ENCODE results near the gene SPAM1. TPM values are rescaled to one million over a fixed set of nuclear protein-coding genes. Genes with fewer than 3 reads are reported as not detected.
"Not testable (repeated sequence)": the region's sequence is repeated elsewhere in the genome, so short reads cannot be mapped to it uniquely, and the experiment has no call there.

Gene SPAM1
- total and polyA plus RNA-seq, 2 experiments from 2014 or later, result not detected

DNA sequence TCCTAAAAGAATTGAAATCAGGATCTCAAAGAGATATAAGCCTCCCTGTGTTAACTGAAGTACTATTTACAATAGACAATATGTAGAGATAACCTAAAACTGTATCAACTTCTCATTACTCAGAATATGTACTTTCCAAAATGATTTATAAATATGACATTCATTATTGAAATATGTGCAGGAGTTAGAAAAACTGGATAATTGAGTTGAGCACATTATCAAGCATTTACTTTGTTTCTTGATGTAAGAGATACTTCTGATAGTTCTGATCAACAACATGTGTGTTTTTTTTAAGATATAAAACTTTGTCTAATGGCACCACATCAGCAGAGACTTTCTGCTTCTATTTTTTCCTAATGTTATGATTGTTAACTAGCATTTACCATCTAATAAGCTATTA is 41.9 kb upstream of the SPAM1 start:
- TF ChIP-seq EZH2 (IDR thresholded peaks at IDR 0.05; ENCODE audit: low read depth, unreplicated experiment), result no peak
- TF ChIP-seq, protein P1, sequence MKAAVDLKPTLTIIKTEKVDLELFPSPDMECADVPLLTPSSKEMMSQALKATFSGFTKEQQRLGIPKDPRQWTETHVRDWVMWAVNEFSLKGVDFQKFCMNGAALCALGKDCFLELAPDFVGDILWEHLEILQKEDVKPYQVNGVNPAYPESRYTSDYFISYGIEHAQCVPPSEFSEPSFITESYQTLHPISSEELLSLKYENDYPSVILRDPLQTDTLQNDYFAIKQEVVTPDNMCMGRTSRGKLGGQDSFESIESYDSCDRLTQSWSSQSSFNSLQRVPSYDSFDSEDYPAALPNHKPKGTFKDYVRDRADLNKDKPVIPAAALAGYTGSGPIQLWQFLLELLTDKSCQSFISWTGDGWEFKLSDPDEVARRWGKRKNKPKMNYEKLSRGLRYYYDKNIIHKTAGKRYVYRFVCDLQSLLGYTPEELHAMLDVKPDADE (IDR thresholded peaks at IDR 0.05), result no peak
- TF ChIP-seq JUNB (IDR thresholded peaks at IDR 0.05; ENCODE audit: unreplicated experiment), result no peak
- TF ChIP-seq POLR2AphosphoS5 (IDR thresholded peaks at IDR 0.05; ENCODE audit: low read depth), result no peak
- no peak for TF ChIP-seq ZNF114 (CRISPR knock-in tag; IDR thresholded peaks at IDR 0.05)
- TF ChIP-seq, protein P2, sequence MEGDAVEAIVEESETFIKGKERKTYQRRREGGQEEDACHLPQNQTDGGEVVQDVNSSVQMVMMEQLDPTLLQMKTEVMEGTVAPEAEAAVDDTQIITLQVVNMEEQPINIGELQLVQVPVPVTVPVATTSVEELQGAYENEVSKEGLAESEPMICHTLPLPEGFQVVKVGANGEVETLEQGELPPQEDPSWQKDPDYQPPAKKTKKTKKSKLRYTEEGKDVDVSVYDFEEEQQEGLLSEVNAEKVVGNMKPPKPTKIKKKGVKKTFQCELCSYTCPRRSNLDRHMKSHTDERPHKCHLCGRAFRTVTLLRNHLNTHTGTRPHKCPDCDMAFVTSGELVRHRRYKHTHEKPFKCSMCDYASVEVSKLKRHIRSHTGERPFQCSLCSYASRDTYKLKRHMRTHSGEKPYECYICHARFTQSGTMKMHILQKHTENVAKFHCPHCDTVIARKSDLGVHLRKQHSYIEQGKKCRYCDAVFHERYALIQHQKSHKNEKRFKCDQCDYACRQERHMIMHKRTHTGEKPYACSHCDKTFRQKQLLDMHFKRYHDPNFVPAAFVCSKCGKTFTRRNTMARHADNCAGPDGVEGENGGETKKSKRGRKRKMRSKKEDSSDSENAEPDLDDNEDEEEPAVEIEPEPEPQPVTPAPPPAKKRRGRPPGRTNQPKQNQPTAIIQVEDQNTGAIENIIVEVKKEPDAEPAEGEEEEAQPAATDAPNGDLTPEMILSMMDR (conservative IDR thresholded peaks at IDR 0.05; ENCODE audit: low read depth in 2 of 2), result no peak
- H3K4me1 ChIP-seq (ENCODE audit: insufficient read depth), result no peaks in the 10 kb centered on the region
- Mint-ChIP-seq H3K27ac (no peak overlapping the region), H3K4me1 (no peaks in the 10 kb centered on the region), H3K36me3 (ENCODE audit: low read depth) (no peaks in the 10 kb centered on the region), H3K27me3 (ENCODE audit: insufficient read depth, low read depth, poor library complexity) (no peaks in the 10 kb centered on the region), H3K4me3 (no peak overlapping the region), H3K9me3 (no peaks in the 10 kb centered on the region)
- H4K20me1 ChIP-seq (replicated peaks; ENCODE audit: insufficient read depth), result no peaks in the 10 kb centered on the region
- H3K9me2 ChIP-seq (ENCODE audit: insufficient read depth), result no peaks in the 10 kb centered on the region
- H2AFZ ChIP-seq, result no peak overlapping the region
- no peak for DNase-seq (ENCODE audit: low spot score)
- no peaks in the 10 kb centered on the region for H3F3A ChIP-seq (replicated peaks; ENCODE audit: low read depth)
- H3K27me3 ChIP-seq (ENCODE audit: insufficient read depth), result no peaks in the 10 kb centered on the region
- no peaks in the 10 kb centered on the region for H3K79me2 ChIP-seq (replicated peaks; ENCODE audit: insufficient read depth)
- H3K4me3 ChIP-seq, result no peak overlapping the region
- no peak overlapping the region for H3K4me2 ChIP-seq
- no peak for ATAC-seq
- H3K27ac ChIP-seq (ENCODE audit: low read depth), result no peak overlapping the region
- no peaks in the 10 kb centered on the region for H3K36me3 ChIP-seq (ENCODE audit: insufficient read depth)

DNA sequence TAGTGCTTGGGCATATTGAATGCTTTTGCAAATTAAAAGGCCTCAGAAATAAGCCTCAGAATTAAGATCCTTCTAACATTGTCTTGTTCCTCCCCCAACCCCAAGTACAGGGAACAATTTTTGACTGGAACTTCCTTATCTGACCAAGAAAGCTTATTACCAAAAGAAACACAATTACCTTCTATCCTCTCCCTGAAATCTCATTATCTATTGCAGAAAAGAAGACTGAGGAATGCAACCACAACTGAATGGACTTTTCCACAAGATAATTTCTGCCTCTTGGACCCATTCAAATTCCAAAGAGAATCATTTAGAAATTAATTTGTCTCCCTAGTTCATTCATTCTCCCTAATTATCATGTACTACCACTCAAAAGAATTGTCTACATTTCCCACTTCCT is 36.8 kb upstream of the SPAM1 start:
- peaks cover 5% of the 10 kb centered on the region; the same call in 2 of the 3 replicates for H3K9me3 Mint-ChIP-seq
- H2AFZ ChIP-seq, result peak overlapping the region; percentile 31; the same call in 1 of the 2 replicates

DNA sequence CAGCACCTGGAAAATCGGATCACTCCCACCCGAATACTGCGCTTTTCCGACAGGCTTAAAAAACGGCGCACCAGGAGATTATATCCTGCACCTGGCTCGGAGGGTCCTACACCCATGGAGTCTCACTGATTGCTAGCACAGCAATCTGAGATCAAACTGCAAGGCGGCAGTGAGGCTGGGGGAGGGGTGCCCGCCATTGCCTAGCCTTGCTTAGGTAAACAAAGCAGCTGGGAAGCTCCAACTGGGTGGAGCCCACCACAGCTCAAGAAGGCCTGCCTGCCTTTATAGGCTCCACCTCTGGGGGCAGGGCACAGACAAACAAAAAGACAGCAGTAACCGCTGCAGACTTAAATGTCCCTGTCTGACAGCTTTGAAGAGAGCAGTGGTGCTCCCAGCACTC is 30.3 kb upstream of the SPAM1 start:
- not testable (repeated sequence) for H3K4me1 Mint-ChIP-seq; H2AFZ ChIP-seq; H3K27ac ChIP-seq (ENCODE audit: low read depth); H3K9me2 ChIP-seq (ENCODE audit: insufficient read depth); H3K79me2 ChIP-seq (replicated peaks; ENCODE audit: insufficient read depth); ATAC-seq; H3K4me3 Mint-ChIP-seq; H3K4me3 ChIP-seq; H3F3A ChIP-seq (replicated peaks; ENCODE audit: low read depth); H4K20me1 ChIP-seq (replicated peaks; ENCODE audit: insufficient read depth); H3K27me3 ChIP-seq (ENCODE audit: insufficient read depth); H3K4me2 ChIP-seq; H3K27me3 Mint-ChIP-seq (ENCODE audit: insufficient read depth, low read depth, poor library complexity); H3K4me1 ChIP-seq (ENCODE audit: insufficient read depth); H3K27ac Mint-ChIP-seq; DNase-seq (ENCODE audit: low spot score)
- H3K36me3 ChIP-seq (ENCODE audit: insufficient read depth), result peaks cover 12% of the 10 kb centered on the region
- peaks cover 39% of the 10 kb centered on the region for H3K9me3 Mint-ChIP-seq
- peaks cover 22% of the 10 kb centered on the region for H3K36me3 Mint-ChIP-seq (ENCODE audit: low read depth)

More for the DNA sequence above, 36.8 kb upstream of the SPAM1 start:
- DNase-seq (ENCODE audit: low spot score) (no peak), ATAC-seq (no peak)
- Histone ChIP-seq H3K27ac (ENCODE audit: low read depth) (no peak overlapping the region), H3K79me2 (replicated peaks; ENCODE audit: insufficient read depth) (no peaks in the 10 kb centered on the region), H3K27me3 (ENCODE audit: insufficient read depth) (no peaks in the 10 kb centered on the region), H4K20me1 (replicated peaks; ENCODE audit: insufficient read depth) (no peaks in the 10 kb centered on the region), H3K36me3 (ENCODE audit: insufficient read depth) (0 out of 2 replicates have a peak, but pooled peaks cover under 1% of the 10 kb centered on the region), H3K4me3 (no peak overlapping the region), H3K9me2 (ENCODE audit: insufficient read depth) (no peaks in the 10 kb centered on the region), H3F3A (replicated peaks; ENCODE audit: low read depth) (no peaks in the 10 kb centered on the region), H3K4me2 (no peak overlapping the region), H3K4me1 (ENCODE audit: insufficient read depth) (peaks cover 4% of the 10 kb centered on the region; the same call in 1 of the 2 replicates)
- H3K27me3 Mint-ChIP-seq (ENCODE audit: insufficient read depth, low read depth, poor library complexity), result no peaks in the 10 kb centered on the region
- H3K27ac Mint-ChIP-seq, result no peak overlapping the region
- no peak overlapping the region for H3K4me3 Mint-ChIP-seq
- H3K4me1 Mint-ChIP-seq, result no peaks in the 10 kb centered on the region
- peaks cover 2% of the 10 kb centered on the region; the same call in 2 of the 3 replicates for H3K36me3 Mint-ChIP-seq (ENCODE audit: low read depth)
- no peak for TF ChIP-seq JUNB (IDR thresholded peaks at IDR 0.05; ENCODE audit: unreplicated experiment)
- TF ChIP-seq POLR2AphosphoS5 (IDR thresholded peaks at IDR 0.05; ENCODE audit: low read depth), result no peak
- TF ChIP-seq EZH2 (IDR thresholded peaks at IDR 0.05; ENCODE audit: low read depth, unreplicated experiment), result no peak
- TF ChIP-seq, protein P1 (IDR thresholded peaks at IDR 0.05), result no peak
- no peak for TF ChIP-seq EZH2phosphoT487 (IDR thresholded peaks at IDR 0.05; ENCODE audit: unreplicated experiment)
- TF ChIP-seq NANOG (IDR thresholded peaks at IDR 0.05; ENCODE audit: borderline replicate concordance), result no peak
